NOMO-1 treated with DMSO at 0.1 percent for 48 hours (cell line): ENCODE results near the gene STPG1.

Source experiments
- DNase-seq: peaks from one replicate; lab custom pipeline; 2025; ENCODE audit not compliant: unreplicated experiment; lab: John Stamatoyannopoulos, UW

The STPG1 gene

DNA sequence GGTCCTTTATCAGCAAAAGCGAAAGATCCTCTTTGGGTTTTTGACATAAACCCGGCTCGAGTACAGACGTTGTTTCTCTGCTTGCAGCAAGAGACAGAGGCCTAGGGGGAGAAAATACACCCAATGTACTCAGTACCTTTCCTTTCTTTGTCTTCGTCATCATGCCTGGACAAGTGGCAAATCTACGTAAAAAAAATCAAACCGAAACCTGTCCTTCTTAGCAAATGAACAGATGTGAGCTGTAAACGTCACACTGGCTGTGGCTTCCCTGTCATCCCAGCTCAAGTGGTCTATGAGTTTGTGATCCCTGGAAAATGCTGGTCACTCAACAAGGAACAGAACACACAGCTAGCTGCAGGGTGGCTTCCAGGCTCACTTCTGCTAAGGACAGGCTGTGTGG, 39.9 kb downstream of the STPG1 start:
- DNase-seq = no peak

DNA sequence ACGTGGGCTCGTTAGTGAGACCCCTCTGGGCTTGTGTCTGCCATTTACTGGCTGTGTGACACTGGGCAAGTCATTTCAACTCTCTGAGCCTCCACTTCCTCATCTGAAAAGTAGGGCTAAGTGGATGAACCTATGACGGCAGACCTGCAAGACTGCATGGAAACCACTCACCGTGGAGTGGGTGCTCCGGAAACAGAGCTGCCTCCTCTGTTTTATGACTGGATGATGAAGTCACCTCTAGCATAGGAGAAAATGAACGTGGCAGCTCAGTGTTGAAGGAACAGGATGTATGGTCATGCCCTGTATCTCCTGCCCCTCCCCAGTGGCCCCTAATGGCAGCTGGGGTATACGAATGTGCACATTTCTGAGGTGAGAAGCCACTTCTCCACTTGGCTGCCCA, 40.5 kb downstream of the STPG1 start:
- no peak for DNase-seq

DNA sequence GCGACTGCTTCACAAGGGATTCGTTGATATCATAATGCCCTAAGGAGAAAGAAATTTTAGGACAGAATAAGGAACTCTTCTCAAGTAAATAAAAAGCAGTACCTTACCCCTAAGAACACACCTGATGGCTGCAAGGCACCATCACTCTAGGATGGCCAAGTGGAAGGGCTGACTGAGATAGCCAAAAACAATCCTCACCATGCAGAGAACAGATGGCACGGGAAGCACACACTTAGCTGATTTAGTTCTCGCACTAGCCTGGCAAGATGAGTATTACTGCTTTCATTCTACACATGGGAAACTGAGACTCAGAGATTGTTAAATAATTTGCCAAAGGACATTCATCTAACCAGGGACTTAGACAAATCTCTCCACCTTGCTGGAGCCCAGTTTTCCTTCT, 43.8 kb downstream of the STPG1 start:
- DNase-seq = no peak

DNA sequence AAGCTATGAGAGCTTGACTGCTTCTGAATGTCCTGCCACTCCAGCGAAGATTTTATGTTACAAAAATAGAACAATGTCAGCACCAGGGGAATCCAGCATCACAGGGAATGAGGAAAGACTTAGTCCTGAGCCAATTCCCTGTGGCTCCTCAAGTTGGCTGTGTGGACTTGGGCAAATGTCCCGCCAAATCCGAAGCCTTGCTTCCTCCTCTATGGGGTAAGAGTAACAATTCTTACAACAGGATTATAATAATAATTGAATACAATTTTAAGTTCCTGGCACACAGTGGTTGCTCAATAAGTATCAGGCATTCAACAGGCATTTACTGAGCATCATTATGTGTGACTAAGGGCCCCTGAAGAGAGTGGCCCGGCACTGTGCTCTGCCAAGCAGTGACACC, 44.4 kb downstream of the STPG1 start:
- no peak for DNase-seq

DNA sequence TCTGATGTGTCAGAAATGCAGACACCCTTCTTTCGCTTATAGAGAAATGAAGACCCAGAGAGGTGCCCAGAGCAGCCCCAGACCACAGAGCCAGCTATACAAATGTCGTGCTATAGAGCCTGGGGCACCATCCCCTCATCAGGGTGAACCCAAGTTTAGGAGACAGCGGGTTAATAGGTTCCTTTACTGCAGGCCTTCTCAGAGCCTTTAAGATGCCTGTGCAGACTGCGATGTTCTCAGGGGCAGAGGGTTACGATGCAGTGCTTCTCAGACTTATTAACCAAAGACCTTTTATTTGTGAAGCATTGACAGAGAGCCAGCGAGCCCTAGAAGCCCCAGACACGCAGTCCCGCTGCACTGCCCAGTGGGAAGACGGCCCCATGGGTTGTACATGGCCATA, 46.9 kb downstream of the STPG1 start:
- no peak for DNase-seq

DNA sequence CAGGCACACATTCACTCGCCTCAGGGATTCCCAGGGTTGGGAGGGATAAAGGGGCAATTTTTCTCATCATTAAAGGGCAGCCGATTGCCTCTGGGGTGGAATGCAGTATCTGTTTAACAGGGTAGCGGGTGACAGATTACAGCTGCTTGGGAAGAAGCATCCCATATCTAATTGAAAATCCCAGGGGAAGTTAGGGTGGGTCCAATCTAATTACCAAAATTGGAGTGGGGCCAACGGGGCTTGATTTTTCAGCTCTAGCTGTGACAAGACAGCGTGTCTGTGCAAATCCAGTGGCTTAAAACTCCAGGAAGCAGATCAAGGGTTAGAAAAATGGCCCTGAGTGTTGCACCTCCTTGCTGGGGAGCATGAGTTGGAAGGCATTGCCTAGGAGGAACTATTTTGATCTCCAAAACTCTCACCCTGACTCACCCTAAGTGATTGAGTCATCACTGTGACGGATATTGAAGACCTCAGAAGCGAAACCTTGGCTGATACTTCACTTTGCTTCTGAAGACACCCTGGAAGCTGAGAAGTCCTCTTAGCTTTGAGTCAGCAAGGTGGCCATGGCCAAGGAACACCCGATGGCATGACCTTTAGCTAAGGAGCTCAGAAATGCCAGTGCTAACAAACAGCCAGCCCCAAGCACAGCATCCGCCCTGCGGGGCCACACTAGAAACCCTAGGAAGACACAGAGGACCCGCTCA, 48.5 kb downstream of the STPG1 start:
- DNase-seq = peak; percentile 94

DNA sequence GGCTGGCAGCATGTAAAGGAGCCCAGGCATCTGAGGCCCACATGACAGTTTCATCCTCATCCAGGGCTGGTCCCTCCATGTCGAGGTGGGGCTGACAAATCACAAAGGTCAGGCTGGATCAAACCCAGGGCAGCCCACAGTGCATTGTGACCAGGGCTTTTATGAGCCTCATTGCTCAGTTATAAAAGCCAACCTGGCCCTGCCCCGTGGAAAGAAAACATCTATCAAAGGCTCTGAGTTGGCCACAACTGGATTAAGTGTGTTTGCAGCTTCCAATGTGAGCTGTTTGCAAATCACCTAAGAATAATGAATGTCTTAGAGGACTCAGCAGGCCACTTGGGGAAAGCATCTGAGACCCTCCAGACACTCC, 49.0 kb downstream of the STPG1 start:
- no peak for DNase-seq

DNA sequence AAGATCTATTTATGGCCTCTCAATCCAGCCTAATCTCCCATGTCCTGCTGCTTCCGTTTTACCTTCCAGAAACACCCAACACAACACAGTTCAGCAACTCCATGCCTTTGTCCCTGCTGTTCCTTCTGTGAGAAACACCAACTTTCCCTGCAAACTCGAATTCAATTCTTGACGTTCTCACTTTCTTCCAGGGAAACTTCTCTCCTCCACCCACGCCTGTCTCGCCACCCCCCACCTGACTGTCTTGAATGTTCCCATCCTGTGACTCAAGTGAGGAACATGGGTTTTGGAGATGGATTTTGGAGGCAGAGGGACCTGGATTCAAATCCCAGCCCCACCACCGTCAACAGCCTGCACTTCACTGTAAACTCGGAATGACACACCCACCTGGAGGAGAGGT, 49.6 kb downstream of the STPG1 start:
- no peak for DNase-seq

DNA sequence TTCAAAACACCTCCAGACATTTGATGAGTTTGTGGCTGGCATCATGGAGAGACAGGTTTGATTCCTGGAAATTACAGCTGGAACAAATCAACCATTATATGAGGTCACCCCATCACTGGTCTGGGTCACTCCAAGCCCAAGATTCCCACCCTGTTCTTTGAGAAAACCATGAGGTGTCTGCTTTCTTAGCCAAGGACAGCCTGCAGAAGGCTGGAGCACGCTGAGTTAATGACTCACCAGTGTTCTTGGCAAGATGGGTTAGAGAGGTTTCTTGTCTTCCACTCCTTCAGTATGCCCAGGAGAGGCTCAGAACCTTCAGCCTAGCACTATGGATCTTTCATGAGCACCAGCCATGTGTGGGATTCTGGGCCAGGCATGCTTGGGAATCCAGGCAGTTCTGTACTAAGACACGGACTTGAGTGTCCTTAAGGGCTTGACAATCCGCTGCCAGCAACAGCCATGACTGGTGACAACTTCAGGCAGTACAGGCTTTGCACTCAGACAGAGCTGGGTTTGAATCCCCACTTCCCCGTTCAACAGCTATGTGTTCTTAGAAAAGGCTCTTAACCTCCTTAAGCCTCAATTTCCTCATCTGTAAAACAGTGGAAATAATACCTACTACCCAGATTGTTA, 50.5 kb downstream of the STPG1 start:
- DNase-seq = no peak

DNA sequence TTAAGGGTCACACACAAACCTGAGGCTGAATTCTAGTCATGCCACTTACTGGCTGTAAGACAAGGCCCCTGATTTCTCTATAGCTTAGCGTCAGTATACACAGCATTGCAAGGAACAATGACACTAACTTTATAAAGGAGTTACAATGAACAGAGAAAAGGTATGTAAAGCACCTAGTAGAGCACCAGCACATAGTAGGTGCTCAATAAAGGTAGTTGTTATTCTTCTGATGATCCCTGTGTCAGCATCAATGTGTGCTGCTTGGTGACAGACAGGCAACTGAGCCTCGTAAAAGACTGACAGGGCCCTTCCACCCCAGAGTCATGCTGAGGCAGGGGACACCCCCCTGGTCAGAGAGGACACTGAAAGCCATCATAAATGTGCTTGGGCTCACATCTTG, 51.2 kb downstream of the STPG1 start:
- no peak for DNase-seq

DNA sequence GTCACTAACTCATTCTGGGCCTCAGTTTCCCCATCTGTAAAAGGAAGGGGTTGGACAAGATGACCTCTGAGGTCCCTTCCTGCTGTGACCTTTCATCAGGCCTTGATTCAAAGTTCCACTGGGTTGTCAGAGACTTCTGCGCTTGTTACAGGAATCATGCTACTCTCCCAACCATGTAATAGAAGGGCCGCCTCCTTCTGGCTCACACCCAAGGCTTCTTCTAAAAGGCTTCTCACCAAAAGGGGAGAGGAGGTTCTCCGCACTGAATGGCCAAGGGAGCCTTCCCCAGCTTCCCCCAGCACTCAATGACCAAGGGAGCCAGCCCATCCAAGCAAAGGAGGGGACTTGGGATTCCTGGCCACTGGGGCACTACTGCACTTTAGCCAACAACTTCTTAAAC, 51.8 kb downstream of the STPG1 start:
- DNase-seq = no peak

DNA sequence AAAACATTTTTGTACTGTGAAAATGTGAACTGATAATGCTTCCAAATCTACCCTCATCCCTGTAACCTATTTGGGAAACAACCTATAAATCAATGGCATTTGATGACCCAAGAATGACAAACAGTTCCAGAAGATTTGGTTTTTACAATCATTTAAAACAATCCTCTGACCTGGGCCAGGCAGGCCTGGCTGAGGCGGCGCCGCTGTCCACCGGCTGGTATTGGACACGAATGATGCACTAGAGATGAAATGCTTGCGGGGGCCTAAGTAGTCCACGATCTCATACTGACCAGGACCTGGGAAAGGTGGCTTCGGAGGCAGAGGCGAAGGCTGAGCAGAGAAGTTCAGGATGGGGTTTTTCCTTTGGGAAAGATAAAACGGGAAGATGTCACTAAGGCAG, 52.9 kb downstream of the STPG1 start:
- no peak for DNase-seq

DNA sequence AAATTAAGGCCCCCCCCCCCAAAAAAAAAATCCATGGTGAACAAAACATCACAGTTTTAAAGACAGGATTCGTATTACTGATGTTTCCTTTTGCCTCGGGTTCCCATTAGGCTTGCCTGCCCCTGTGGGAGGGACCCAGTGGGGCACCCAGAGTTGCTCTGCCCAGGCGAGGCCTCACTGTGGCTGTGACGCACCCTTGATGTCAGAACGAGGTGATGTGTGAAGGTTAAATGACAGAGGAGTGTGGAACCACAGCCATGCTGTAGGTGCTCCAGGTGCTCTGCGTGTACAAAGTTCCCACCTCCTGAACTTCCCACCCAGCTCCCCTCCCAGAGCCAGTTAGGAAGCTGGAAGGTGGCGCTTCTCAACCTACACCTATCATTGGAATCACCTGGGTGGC, 56.5 kb downstream of the STPG1 start:
- no peak for DNase-seq

DNA sequence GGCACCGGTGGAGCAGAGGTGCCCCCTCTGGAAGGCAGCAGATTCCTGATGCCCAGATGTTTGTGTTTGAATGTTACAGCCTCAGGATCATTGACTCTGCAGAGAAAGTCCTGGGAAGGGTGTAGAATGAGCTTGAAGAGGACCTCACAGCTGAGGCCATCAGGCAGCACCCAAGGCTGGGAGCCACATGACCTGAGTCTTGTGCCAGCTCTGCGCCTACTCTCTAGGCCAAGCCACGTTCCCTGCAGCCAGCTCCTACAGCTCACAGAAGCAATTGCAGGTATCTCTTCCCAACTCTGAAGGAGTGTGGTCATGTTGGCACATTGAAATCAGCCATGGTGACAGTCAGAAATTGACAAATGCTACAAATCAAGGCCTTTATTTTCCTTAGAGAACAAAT, 58.1 kb downstream of the STPG1 start:
- no peak for DNase-seq

DNA sequence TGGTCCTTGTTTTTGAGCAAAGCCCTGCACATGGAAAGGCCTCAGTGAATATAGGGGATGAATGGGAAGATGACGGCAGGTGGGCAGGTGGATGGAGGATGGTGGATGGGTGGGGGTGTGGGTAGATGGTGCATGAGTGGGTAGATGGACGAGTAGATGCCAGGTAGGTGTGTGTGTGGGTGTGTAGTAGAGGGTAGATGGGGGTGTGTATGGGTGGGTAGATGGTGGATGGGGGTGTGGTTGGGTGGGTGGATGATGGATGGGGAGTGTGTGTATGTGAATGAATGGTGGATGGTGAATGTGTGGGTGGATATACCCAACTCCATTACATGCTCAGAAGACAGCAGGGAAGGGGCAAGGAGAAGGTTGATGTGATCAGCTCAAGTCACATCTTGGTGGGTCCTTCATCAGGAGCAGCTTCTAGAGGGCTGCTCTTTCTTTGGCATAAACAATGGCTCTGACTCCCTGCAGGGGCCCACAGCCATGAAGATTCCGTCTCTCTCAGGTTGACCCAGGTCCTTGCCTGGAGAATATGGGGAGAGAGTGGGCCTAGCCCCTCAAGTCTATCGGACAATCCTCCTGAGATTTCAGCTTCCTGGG, 60.2 kb downstream of the STPG1 start:
- no peak for DNase-seq

DNA sequence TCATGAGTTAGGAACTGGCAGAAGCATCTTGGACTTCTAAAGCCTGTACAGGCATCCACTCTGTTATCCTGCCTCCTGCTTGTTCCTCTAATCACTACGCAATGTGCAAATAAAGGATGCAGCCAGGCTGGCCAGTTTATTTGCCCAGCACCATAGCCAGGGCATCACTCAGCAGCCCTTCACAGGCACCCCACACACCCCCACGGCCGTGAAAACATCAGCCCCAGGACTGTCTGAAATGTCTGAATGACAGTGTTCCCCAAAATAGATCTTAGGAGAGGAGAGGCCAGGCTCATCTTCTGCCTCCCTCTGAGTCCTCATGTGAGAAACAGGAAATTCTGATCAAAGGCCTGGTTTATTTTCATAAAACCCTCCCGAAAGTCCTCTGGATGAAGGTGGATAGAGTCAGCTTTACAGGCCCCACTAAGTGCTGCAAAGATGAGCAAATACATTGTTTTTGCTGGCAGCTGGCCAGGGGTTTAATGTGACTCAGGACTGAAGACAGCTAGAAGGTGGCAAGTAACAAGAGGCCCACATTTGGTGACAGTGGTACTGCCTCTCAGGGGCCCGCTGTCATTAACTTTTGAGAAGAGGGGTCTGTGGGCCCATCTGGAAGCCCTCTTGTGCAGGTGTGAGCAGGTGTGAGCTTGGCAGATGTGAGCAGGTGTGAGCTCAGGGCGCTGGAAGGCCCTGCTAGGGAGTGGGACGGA, 61.5 kb downstream of the STPG1 start:
- DNase-seq = no peak

DNA sequence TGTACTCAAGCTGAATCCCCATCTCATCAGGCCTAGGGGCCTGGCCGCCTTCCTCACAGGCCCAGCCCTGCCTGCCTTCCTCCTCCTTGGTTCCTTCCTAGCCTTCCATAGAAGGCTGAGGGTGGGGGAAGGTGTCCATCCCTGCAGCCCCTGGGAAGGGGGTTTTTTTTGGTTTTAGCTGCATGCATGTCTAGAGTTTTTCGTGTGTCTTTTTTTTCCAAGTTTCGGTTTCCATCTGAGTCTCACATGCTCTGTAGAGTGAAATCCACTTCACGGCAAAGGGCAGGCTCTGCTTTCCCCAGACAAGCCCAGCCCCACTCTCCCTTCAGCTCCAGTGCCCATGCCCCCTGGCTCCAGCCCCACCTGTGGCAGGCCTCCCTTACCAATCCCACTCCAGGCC, 62.3 kb downstream of the STPG1 start:
- DNase-seq = no peak

DNA sequence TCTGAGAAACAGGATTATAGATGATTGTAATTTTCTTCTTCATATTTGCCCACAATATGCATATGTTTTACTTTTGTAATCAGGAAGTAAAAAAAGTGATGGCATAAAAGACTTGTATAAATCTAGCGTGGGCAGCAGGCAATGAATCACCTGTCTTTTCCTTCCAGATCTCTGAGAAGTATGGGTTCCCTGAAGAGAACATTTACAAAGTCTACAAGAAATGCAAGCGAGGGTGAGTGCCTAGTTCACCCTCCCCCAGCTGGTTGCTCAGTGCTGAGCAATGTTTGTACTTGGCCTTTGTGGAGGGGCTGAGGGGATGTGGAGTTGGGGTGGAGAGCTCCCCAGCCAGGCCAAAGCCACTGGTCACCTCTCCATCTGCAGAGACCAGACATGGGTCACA, 63.7 kb downstream of the STPG1 start:
- no peak for DNase-seq

DNA sequence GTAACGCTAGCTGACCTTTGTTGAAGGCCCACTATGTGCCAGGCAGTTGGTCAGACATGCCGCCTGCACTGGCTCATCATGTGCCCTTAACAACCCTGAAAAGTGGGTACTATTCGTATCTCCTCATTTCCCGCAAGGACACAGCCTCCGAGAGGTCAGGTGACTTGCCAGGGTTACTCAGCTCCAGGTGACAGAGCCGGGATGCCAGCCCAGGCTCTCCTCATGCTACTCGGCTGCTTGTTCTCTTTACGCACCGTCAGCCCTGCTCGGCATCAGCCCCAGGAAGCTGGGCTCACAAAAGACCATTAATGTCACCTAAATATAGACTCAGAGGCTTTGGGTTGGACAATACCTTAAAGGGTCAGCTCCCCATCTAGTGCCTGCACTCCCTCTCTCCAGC, 65.4 kb downstream of the STPG1 start:
- no peak for DNase-seq

DNA sequence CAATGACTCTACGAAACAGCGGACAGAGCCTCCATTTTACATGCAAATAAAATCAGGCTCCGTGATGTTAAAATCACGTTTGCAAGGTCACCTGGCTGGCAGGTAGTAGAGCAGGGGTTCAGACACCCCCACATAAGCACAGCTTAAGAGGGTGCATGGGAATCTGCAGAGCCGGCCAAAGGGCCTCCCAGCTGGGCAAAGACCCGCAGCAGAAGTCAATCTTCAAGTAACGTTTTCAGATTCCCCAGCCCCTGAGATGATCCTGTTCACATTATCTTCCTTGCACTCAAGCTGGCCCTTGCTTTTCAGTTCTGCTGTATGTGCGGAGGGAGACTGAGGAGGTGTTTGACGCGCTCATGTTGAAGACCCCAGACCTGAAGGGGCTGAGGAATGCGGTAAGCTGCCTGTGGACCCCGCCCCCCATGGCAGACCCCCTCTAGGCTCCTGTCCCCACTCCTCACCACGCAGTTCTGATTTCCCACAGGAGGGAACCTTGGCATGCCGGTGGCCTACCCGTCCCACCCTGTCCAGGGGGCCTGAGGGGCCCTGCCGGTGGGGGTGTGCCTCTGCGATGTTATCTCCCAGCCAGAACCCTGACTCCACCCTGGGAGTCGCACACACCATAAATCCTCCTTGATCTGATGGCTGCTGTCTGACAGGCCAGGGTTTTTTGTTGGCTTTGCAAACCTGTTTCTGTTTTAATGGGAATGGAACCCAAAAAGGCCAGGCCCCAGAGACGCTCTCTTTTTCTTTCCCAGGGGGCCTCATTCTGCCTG, 66.2 kb downstream of the STPG1 start:
- DNase-seq = no peak

DNA sequence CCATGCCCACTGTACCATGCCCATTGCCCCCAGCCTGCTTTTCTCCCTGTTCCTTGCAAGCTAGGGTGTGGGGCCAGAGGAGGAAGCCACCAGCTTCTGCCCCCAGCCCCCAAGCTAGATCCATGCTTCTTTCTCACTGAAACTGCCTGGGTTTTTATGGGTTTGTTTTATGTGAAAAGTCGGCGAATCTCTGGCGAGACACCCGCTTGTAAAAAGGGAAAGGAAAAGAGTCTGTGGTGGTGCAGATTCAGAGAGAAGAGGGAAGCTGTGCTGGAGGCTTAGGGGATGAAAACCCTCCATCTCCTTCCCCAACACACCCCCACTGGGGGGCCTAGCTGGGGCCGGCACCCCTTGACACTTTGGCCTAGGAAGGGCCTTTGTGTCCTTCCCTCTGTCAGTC, 68.2 kb downstream of the STPG1 start:
- no peak for DNase-seq
